Caco-2 (cell line): Measurements from ENCODE around the gene PRODH2. TPM values are rescaled to one million over a fixed set of nuclear protein-coding genes. Genes with fewer than 3 reads are reported as not detected.

Experiments used
- BruUV-seq: library from RNA; stranded (reverse); fragments of 400-500 nt; replicated peaks from 2 replicates; lab custom pipeline; 2021; lab: Mats Ljungman, UMichigan
- CTCF ChIA-PET: fragments of 300-600 bp; sonication (Branson Sonifier 250); formaldehyde crosslinking; loops from one replicate; lab custom pipeline; 2022; ENCODE audit warnings: antibody characterized with exemption; lab: Charles Lee
- POLR2A ChIA-PET: fragments of 300-600 bp; sonication (Branson Sonifier 250); formaldehyde crosslinking; loops from one replicate; lab custom pipeline; 2022; ENCODE audit warnings: antibody characterized with exemption; lab: Charles Lee
- DNase-seq, 2 experiments: peaks; one replicate each; pipeline versions ENCODE4 v3.0.0 to v3.0.0-alpha.2; 2020 to 2022
- H3K27me3 ChIP-seq: replicated peaks from 2 replicates; pipeline ENCODE4 v1.6.0; 2011; ENCODE audit warnings: low read length; ENCODE audit not compliant: control insufficient read depth, insufficient read depth
- H3K36me3 ChIP-seq: 2 replicates; pipeline ENCODE4 v1.5.1; 2011; ENCODE audit warnings: low read length; ENCODE audit not compliant: control insufficient read depth, insufficient read depth
- H3K4me1 ChIP-seq: fragments of 250-450 bp; sonication (Bioruptor Pico); 2 replicates; pipeline ENCODE4 v1.5.1; 2020; ENCODE audit warnings: mild to moderate bottlenecking
- H3K4me3 ChIP-seq: 2 replicates; pipeline ENCODE4 v1.5.1; 2011; ENCODE audit warnings: low read depth, mild to moderate bottlenecking, control low read depth, low read length
- H3K9me3 ChIP-seq: fragments of 250-450 bp; sonication (Bioruptor Pico); 2 replicates; pipeline ENCODE4 v1.5.1; 2020; ENCODE audit warnings: mild to moderate bottlenecking, moderate library complexity
- H3K27ac Mint-ChIP-seq: one replicate; pipeline ENCODE4 v1.8.0; 2022; ENCODE audit warnings: mixed read lengths; ENCODE audit not compliant: unreplicated experiment
- H3K27me3 Mint-ChIP-seq: one replicate; pipeline ENCODE4 v1.8.0; 2022; ENCODE audit warnings: mixed read lengths; ENCODE audit not compliant: insufficient read depth, unreplicated experiment
- H3K36me3 Mint-ChIP-seq: one replicate; pipeline ENCODE4 v1.8.0; 2022; ENCODE audit warnings: mild to moderate bottlenecking, mixed read lengths; ENCODE audit not compliant: insufficient read depth, unreplicated experiment
- H3K4me1 Mint-ChIP-seq: one replicate; pipeline ENCODE4 v1.8.0; 2022; ENCODE audit warnings: low read depth, mixed read lengths; ENCODE audit not compliant: unreplicated experiment
- H3K4me3 Mint-ChIP-seq: one replicate; pipeline ENCODE4 v1.8.0; 2022; ENCODE audit warnings: mild to moderate bottlenecking, moderate library complexity, mixed read lengths; ENCODE audit not compliant: unreplicated experiment
- H3K9me3 Mint-ChIP-seq: one replicate; pipeline ENCODE4 v1.8.0; 2022; ENCODE audit warnings: mixed read lengths; ENCODE audit not compliant: unreplicated experiment
- CTCF ChIP-seq, 2 experiments: fragments of 200-600 bp in 1 of 2; IDR thresholded peaks; 1 replicate in 1 of 2; 2 replicates in 1 of 2; pipeline versions ENCODE4 v1.5.1 to v1.8.0; 2011 to 2022; ENCODE audit warnings: antibody characterized with exemption in 1 of 2, control low read depth in 1 of 2, inconsistent platforms in 1 of 2, low read depth in 1 of 2, low read length in 1 of 2, mild to moderate bottlenecking in 1 of 2, moderate library complexity in 1 of 2; ENCODE audit not compliant: insufficient read depth in 1 of 2, severe bottlenecking in 1 of 2, unreplicated experiment in 1 of 2
- intact Hi-C: fragments of 100-400 bp; cut with micrococcal nuclease; formaldehyde crosslinking; loops from one replicate; pipeline ENCODE4 v1.10.0; 2022; ENCODE audit not compliant: unreplicated experiment
- total RNA-seq: library from RNA; stranded (reverse); gene quantifications from 2 replicates; pipeline ENCODE4 v1.2.3, GENCODE V29; 2022

Gene PRODH2
- total RNA-seq, 1 experiment from 2014 or later = not detected

DNA sequence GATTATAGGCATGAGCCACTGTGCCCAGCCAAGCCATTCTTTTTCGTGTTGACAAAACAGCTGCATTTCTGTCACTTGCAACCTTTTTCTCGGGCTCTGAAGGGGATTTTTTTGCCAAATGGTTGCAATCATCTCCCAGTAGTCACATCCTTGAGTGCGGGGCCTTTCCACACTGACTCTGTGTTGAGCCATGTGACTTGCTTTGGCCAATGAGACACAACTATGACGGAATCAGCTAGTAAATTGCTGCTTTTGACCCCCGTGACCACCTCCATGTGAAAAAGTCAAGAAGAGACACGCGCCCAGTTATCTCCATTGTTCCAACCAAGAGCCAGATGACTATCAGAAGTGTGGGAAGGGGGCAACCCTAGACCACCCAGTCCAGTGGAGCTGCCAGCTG lies 21.3 kb upstream of the PRODH2 start:
- no peaks in the 10 kb centered on the region for H3K4me1 Mint-ChIP-seq
- H3K36me3 Mint-ChIP-seq = no peaks in the 10 kb centered on the region
- CTCF ChIA-PET = no interaction called here
- 0 out of 2 replicates have a peak, but pooled peaks cover under 1% of the 10 kb centered on the region for H3K9me3 ChIP-seq
- no peaks in the 10 kb centered on the region for H3K36me3 ChIP-seq
- no peaks in the 10 kb centered on the region for H3K9me3 Mint-ChIP-seq
- peaks cover 33% of the 10 kb centered on the region for H3K27me3 Mint-ChIP-seq
- no peak overlapping the region for H3K27ac Mint-ChIP-seq
- H3K4me3 Mint-ChIP-seq = no peak overlapping the region
- intact Hi-C loops = no loop called here
- no peak overlapping the region for H3K4me3 ChIP-seq
- DNase-seq = no peak
- H3K4me1 ChIP-seq = no peaks in the 10 kb centered on the region
- POLR2A ChIA-PET = no interaction called here
- no peak for TF ChIP-seq CTCF (IDR thresholded peaks at IDR 0.05; ENCODE audit: insufficient read depth in 1 of 2, low read depth in 1 of 2, low read length in 1 of 2, severe bottlenecking in 1 of 2, unreplicated experiment in 1 of 2)
- peaks cover 2% of the 10 kb centered on the region for H3K27me3 ChIP-seq
- BruUV-seq = no TSS peak

GRCh38 chr19:35832054-35832453 lies 19.4 kb upstream of the PRODH2 start:
- H3K27ac Mint-ChIP-seq = no peak overlapping the region
- Histone ChIP-seq H3K4me3 (no peak overlapping the region), H3K4me1 (no peaks in the 10 kb centered on the region), H3K36me3 (no peaks in the 10 kb centered on the region), H3K27me3 (peaks cover 2% of the 10 kb centered on the region), H3K9me3 (no peaks in the 10 kb centered on the region)
- H3K27me3 Mint-ChIP-seq = peaks cover 32% of the 10 kb centered on the region
- H3K4me3 Mint-ChIP-seq = no peak overlapping the region
- ChIA-PET POLR2A (interaction anchor here (0.6 kb wide), 1 partner anchor 32 kb away, joined by 3 read pairs; no protein-coding TSS in a partner anchor), CTCF (no interaction called here)
- no peaks in the 10 kb centered on the region for H3K4me1 Mint-ChIP-seq
- no peaks in the 10 kb centered on the region for H3K9me3 Mint-ChIP-seq
- intact Hi-C loops = no loop called here
- no peaks in the 10 kb centered on the region for H3K36me3 Mint-ChIP-seq
- no peak for DNase-seq
- no TSS peak for BruUV-seq
- no peak for TF ChIP-seq CTCF (IDR thresholded peaks at IDR 0.05; ENCODE audit: insufficient read depth in 1 of 2, low read depth in 1 of 2, low read length in 1 of 2, severe bottlenecking in 1 of 2, unreplicated experiment in 1 of 2)

- DNase-seq = no peak
- POLR2A ChIA-PET = no interaction called here
- BruUV-seq = no TSS peak
- no peak overlapping the region for H3K27ac Mint-ChIP-seq
- no peaks in the 10 kb centered on the region for H3K36me3 Mint-ChIP-seq
- intact Hi-C loops = no loop called here
- H3K4me3 Mint-ChIP-seq = no peak overlapping the region
- H3K27me3 Mint-ChIP-seq = peaks cover 29% of the 10 kb centered on the region
- CTCF ChIA-PET = no interaction called here
- Histone ChIP-seq H3K4me3 (no peak overlapping the region), H3K4me1 (no peaks in the 10 kb centered on the region), H3K9me3 (no peaks in the 10 kb centered on the region), H3K27me3 (peaks cover 2% of the 10 kb centered on the region), H3K36me3 (no peaks in the 10 kb centered on the region)
- no peak for TF ChIP-seq CTCF (IDR thresholded peaks at IDR 0.05; ENCODE audit: insufficient read depth in 1 of 2, low read depth in 1 of 2, low read length in 1 of 2, severe bottlenecking in 1 of 2, unreplicated experiment in 1 of 2)
- no peaks in the 10 kb centered on the region for H3K9me3 Mint-ChIP-seq
- no peaks in the 10 kb centered on the region for H3K4me1 Mint-ChIP-seq
Observed at GRCh38 chr19:35830986-35831385, 18.3 kb upstream of the PRODH2 start.
